Fibroblast of the conjunctiva (primary cell): Measurements from ENCODE around the gene RTF1.
A peak's percentile ranks its signal among the peaks of the same experiment; 100 is the strongest.

Experiments used
- DNase-seq: peaks from one replicate; pipeline ENCODE4 v3.0.0-alpha.2; 2010; ENCODE audit warnings: low read depth

The RTF1 gene

DNA sequence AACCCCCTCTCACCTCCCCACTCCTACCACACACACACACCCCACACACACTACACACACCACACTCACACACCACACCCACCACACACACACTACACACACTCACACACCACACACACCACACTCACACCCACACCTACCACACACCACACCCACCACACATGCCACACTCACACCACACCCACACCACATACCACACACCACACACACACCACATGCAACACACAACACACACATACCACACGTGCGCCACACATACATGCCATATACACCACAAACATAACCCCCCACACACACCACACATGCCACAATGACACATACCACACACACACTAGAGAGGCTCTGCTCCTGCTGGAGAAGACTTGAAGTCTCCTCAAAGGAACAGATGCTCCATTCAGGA, 70.9 kb downstream of the RTF1 start:
- no peak for DNase-seq

DNA sequence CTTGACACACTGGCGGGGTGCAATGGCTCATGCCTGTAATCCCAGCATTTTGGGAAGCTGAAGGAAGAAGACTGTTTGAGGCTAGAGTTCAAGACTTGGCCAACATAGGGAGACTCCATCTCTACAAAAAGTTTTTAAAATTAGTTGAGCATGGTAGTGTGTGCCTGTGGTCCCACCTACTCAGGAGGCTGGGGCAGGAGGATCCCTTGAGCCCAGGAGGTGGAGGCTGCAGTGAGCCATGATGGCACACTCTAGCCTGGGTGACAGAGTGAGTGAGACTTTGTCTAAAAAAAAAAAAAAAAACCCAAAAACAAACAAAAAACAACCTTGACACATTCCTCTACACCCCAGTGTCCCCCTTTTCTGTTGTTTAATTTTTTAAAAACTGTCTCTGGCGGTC, 72.7 kb downstream of the RTF1 start:
- no peak for DNase-seq

DNA sequence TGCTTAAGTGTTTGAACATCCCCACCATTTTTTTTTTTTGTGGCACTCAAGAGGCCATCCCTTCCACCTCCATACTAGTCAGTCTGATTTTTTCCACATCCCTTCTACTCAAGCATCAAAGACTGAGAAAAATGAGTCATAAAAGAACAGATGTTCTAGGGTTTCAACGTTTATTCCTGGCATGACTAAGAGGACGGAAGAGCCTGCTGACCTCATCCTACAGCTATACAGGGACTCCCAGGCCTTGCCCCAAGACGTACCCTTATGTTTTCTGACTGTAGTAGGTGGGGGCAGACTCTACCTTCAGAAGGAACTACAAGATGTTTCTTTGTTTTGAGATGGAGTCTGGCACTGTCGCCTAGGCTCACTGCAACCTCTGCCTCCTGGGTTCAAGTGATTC, 73.5 kb downstream of the RTF1 start:
- peak; percentile 91 for DNase-seq

DNA sequence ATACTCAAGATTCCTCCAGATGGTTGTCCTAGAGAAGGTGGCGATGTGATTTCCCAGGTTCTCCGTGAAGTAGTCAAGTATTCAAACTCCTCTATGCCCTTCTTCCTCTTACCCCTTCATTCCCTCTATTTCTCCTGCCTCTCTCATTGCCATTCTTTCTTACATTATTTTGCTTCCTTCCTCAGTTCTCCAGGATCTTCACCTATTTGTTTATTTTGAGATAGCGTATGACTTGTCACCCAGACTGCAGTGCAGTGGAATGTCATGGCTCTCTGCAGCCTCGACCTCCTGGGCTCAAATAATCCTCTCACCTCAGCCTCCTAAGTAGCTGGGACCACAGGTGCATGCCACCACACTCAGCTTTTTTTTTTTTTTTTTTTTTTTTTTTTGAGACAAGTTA, 75.0 kb downstream of the RTF1 start:
- DNase-seq = no peak

DNA sequence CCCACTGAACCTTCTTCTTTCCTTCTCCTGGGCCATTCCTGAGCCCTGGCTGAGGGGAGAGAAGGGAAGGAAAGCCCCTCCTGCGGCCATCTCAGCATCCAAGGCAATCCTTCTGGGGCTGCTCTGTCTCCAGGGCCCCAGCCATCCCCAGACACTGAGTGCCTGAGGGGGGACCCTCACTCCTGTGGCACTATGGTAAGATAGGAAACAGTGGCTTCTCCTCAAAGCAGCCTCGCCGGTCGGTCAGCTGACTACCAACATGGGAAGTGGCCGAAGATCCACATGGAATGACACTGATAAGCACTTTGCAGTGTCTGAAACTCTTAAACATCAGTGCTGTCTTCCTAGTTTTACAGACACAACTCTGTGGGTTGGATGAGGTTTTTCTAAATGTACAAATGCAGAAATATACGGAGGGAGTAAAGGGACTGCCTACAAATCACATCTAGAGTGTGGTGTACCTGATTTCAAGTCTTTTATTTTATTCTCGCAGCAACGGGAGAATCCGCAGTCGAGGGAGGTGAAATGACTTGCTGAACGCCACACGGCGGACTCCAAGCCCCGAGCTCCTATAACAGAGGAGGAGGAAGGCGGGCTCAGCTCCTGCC, 75.8 kb downstream of the RTF1 start:
- no peak for DNase-seq

DNA sequence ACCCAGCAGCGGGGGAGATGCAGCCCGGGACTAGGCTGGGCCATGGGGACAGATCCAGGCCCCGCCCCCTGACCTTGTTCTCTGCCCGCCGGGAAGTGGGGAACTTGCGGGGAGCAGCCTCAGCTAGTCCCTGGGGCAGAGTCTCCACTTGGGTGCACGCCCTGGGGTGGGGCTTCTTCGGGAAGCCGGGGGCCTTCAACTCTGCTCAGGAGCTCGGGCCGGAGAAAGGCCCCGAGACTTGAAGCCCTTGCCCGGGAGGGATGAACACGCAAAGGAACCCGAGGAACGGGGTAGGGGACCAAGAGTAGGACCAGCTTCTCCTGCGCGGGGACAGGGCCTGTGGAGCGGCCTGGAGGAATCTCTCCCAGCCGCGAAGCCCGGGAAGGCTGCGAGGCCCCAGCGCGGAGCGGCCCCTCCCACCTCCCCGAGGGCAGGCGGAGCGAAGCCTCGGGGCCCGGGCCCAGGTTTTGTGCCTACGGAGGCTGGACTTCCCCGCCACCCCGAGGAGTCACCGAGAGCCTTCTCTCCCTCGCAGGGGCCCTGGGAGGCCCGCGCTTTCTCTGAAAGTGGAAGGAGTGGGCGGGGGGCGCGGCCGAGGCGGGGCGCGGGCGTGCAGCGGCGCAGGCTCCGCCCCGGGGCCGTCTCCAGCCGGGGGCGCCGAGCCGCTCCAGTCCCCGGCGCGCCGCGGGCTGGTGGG, 76.5 kb downstream of the RTF1 start, which contains the start of gene ITPKA:
TSS of gene ITPKA (plus strand) at position 670 of the 697 bp plus-strand sequence. CDS start 54 bp downstream, outside the sequence.
- DNase-seq = peak; percentile 38

DNA sequence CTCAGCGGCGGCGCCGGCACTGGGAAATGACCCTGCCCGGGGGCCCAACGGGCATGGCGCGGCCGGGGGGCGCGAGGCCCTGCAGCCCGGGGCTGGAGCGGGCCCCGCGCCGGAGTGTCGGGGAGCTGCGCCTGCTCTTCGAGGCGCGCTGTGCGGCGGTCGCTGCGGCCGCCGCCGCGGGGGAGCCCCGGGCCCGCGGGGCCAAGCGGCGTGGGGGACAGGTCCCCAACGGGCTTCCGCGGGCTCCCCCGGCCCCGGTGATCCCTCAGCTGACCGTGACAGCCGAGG, 77.0 kb downstream of the RTF1 start:
- DNase-seq = no peak

DNA sequence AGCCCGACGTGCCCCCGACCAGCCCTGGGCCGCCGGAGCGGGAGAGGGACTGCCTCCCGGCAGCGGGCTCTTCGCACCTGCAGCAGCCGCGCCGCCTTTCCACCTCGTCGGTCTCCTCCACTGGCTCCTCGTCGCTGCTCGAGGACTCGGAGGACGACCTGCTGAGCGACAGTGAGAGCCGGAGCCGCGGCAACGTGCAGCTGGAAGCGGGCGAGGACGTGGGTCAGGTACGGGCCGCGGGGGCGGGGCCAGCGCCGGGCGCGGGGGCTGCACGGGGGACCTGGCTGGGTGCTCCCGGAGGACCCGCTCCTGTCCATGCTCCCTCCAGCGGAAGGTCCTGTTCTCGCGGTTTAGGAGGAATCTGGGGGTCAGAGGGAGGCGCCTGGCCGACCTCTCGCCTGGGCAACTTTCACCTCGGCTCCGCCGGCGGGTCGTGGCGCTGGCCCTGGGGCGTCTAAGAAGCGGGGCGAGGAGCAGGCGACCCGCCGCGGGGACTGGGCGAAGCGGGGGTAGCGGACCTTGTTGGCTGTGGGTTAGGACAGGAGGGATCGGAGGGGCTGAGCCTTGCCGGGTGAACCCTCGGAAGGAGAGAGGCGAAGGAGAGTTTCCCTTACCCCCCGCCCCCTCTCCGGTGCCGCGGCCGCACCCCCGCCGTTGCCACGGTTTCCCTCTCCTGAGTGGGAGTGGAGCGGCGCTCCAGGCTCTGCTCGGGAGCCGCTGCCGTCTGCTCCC, 77.5 kb downstream of the RTF1 start:
- DNase-seq = no peak

DNA sequence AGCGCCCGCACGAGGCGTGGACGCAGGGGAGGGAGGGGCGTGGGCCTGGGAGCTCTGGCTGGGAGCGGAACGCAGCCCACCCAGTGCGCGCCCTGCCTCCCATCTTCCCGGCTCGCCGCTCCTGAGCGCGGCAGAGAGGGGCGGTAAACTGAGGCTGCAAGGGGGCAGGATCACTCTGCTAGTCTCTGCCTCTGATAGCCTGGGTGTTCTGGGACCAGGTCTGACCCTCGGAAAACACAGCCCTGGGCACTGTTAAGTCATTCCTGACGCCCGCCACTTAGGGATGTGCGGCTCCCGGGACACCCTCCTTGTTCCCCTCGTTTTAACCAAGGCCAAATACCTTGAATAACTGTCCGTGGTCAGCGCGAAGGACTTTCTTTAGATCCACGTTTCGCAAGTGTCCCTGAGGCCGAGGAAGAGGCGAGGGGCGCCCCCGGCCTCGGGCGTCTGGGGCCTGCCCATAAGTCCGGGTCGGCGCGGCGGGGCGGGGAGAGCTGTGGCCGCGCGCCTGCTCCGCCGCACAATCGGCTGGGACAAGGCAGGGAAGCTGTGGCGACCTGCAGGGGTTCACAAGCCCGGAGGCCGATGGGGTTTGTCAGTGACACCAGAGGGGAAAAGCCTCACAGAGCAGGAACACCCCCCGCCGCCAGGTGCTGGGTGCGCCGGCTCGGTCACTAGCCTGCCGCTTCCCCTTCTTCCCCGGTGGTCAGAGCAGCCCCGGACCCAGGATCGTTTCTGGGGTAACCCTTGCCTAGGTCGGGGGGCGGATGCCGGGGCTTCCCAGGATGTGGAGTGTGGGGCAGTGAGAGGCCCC, 78.2 kb downstream of the RTF1 start:
- no peak for DNase-seq

DNA sequence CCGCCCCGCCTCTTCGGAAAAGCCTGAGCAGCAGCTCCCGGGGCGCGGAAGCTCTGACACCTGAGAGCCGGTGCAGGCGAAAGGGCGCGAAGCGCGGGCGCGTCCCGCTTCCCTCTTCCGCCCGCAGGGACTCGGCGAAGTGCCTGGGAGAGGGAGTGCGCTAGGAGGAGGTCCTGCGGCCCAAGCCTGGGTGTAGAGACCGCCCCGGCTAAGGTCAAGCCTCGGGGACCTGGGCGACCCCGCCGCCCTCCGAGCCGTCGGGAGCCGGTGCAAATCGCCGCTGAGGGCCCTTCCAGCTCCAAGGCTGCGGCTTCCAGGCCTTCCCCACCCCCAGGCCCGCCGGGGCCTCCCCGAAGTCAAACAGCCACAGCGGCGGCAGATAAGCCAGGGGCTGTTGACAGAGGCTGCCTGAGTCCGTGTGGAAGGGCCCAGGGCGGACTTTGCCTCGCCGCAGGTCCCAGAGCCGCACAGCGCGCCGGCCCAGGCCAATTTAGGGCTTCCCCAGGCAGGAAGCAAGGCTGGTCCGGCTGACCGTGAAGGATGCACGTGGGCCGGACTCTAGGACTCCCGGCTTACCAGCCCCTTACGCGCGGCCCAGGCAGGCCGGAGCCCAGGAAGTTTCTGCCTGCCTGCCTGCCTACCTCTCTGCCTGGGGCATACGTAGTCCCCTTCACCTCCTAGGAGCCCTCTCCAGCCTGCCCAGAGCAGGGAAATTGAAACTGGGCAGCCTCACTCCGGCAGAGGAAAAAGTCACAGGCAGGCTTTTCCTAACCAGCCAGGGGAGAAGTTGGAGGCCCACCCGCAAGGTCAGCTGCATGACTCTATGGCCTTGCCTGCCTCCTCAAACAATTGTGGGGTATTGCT, 79.1 kb downstream of the RTF1 start:
- no peak for DNase-seq

DNA sequence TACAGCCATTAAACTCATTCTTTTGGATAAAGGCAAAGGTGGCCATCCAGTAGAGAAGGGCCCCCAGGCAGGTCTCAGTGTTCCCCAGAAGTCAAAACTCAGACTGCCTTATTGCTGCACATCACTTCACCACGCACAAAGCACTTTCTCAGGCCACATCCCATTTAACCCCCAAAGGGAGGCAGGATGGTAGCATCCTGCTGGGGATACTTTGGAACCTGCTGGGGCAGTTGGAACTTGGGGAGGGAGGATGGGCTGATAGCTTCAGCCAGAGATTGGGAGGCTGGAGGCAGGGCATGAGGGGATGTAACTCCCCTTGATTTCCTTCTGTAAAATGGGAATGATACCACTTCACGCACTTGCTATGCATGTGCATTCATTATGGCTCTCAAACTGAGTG, 81.8 kb downstream of the RTF1 start:
- no peak for DNase-seq

DNA sequence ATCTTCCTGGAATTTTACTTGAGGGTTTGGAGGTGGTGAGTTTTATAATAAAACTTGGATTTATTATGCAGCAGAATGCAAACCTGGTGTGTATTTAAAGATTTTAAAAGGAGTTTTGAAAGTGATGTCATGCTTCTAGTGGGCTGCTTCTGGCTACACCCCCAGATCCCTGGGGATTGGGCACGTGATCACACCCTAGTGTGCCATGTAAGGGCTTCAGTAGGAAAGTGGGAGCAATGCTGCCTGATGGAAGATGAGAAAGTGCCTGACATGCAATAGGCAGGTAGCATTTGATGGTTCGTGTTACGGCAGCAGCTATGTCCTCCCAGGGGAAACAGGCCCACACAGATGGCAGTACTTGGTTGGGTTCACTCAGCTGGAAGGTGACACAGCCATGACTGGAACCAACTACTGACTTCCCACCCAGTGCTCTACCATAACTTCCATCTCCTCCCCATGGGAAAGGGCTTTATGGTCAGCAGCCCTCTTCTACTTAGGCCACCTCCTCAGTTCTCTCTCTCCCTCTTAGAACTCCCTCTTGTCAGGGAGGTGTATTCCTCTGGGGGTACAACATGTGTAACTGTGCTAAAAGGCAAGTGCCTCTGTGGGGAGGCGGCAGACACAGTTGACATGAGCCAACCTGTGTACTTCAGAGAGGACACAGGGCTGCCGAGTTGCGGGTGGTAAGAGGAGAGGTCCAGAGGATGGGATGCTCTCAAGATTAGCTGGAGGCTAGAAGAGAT, 82.4 kb downstream of the RTF1 start:
- no peak for DNase-seq

DNA sequence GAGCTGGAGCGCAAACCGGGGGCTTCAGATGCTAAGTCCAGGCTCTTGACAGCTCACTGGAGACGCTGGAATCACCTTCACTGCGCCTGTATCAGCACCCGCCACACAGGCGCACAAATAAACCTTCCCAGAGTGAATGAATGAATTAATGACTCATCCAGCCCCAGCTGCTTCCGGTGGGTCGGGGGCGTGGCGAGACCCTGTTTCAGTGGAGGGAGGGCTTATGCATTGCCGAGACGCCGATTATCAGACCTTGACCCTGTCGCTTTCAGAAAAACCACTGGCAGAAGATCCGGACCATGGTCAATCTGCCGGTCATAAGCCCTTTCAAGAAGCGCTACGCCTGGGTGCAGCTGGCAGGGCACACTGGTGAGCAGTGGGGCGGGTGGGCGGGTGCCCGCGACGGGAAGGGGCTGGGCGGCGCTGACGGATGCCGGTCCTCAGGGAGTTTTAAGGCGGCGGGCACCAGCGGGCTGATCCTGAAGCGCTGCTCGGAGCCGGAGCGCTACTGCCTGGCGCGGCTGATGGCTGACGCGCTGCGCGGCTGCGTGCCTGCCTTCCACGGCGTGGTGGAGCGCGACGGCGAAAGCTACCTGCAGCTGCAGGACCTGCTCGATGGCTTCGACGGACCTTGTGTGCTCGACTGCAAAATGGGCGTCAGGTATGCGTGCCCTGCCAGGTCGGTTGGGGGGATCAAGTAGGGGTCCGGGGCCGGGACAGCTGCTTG, 84.5 kb downstream of the RTF1 start:
- no peak for DNase-seq

DNA sequence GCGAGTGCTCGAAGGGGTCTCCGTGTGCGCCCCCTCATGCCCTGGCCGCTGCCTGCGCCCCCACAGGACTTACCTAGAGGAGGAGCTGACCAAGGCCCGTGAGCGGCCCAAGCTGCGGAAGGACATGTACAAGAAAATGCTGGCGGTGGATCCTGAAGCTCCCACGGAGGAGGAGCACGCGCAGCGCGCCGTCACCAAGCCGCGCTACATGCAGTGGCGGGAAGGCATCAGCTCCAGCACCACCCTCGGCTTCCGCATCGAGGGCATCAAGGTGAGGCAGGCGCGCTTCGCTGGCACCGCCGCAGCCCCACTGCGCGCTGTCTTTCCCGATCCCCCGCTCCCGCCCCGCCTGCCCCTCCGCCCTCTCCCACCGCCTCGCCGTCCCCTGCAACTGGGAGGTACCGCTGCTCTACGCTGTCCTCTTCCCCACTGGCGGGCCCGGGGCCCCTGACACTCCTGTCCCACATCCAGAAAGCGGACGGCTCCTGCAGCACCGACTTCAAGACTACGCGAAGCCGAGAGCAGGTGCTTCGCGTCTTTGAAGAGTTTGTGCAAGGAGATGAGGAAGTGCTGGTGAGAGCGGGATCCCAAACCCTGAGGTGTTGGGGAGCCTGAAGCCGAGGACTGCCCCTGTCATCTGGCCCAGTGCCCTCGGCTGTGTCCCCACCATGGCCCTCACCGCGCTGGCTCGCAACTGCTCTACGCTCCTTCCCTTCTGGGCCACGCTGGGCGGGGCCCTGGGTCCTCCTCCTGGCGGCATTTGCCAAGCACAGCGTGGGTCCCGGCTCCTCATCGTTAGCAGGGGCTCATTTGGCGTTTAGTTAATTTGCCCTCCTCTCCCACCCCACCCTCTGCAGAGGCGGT, 85.3 kb downstream of the RTF1 start:
- no peak for DNase-seq

DNA sequence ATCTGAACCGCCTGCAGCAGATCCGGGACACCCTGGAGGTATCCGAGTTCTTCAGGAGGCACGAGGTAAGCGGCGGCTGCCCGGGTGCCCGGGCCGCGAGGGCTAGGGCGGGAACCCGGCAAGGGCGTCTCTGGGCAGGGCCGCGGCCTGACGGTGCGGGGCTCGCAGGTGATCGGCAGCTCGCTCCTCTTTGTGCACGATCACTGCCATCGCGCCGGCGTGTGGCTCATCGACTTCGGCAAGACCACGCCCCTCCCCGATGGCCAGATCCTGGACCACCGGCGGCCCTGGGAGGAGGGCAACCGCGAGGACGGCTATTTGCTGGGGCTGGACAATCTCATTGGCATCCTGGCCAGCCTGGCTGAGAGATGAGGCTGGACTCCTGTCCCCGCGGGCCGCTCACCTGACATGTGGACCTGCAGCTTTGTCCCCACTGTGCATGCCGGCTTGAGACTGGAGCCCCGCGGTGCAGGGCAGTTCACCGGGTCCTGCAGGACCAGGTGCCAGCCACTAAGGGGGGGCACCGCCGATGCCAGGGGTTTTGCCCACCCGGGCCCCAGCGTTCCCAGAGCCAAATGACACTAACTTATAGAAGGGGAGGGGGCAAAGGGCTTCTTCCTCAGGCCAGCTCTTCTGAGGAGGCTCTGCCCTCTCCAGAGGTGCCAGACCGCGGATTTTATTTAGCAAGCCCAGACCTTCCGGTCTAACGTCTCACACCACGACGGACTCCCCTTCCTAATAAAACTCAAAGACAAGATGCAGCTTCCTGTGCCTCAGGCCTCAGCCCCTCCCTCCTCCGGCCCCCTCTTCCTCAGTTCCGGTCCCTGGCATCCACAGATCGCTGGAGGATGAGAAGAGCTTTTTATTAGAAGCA, 86.1 kb downstream of the RTF1 start:
- DNase-seq = no peak

DNA sequence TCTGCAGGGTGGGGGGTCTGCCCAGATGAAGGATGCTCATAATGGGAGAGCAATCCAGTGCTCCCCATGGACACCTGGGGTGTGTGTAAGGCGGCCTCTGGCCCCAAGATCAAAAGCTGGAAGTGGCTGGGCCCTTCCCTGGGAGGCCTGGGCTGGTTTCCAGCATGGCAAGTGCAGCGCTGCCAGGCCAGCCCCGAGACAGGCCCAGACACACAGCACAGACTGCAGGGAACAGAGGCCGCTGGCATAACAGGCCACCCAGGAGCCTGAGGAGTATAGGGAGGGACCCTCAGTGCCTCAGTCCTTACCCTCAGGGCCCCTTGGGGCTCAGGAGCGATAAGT, 86.7 kb downstream of the RTF1 start:
- DNase-seq = no peak

DNA sequence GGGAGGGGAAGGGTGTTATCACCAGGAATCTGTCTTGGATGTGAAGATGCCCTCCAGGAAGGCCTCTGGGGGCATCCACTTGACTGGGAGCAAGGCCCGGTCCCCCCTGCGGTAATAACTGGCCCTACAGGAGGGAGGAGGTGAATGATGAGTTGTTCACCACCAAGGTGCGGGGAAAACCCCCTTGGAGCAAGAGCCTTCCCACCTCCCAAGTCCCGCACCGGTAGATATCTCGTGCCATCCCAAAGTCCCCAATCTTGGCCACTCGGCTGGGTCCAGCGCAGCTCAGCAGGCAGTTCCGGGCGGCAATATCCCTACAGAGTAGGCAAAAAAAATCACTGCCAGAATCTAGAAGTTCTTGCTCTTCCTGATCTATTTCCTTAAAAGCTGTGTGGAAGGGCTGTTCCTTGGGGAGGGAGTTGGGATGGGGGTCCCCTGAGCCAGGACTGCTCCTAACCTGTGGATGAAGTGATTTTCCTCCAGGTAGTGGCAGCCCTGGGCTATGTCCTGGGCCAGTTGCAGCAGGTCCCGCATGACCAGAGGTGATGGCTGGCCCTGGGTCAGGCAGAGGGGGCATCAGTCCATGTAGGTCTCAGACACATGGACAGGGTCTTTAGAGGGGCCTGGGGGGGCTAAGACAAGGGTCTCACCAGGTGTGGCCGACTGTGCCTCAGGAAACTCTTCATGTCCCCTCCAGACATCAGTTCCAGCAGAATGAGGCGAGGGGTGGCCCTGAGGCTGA, 88.0 kb downstream of the RTF1 start:
- no peak for DNase-seq

DNA sequence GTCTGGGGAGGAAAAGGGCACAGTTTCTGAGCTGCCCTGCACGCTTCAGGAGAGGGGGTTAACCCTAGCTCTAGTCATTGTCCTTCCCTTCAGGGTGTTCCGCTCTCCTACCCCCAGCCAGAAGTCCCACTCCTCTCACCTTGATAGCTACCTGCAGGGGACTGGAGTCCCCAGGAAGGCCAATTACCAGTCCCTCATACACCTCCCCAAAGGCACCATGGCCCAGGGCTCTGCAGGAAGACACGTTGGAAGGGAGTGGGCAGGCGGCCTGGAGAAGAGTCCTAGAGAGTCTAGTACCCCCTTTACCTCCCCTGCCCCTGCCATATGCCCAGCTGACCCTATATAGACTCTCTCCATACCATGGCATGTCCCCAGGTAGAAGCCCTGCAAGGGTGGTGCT, 88.9 kb downstream of the RTF1 start:
- no peak for DNase-seq
